HL-60 (cell line): Measurements from ENCODE around the gene COX6A2.

Experiments
- DNase-seq, 2 experiments: peaks; one replicate each; pipeline ENCODE4 v3.0.0-alpha.2; 2010 to 2020; ENCODE audit warnings: low read depth in 1 of 2, low spot score in 1 of 2
- H3K27ac ChIP-seq: fragments of 250-450 bp; sonication (Bioruptor Pico); replicated peaks from 2 replicates; pipeline ENCODE4 v1.5.1; 2020; ENCODE audit warnings: mild to moderate bottlenecking, moderate library complexity
- H3K27me3 ChIP-seq: fragments of 250-450 bp; sonication (Bioruptor Pico); 2 replicates; pipeline ENCODE4 v1.5.1; 2021; ENCODE audit warnings: mild to moderate bottlenecking, moderate library complexity; ENCODE audit not compliant: insufficient read depth, poor library complexity, severe bottlenecking
- H3K4me3 ChIP-seq: replicated peaks from 2 replicates; pipeline ENCODE4 v1.5.1; 2011; ENCODE audit warnings: mild to moderate bottlenecking, control low read depth, low read length; ENCODE audit not compliant: insufficient read depth
- GABPA ChIP-seq: IDR thresholded peaks from 2 replicates; pipeline ENCODE4 v1.6.1; 2012; ENCODE audit warnings: low read depth
- POLR2AphosphoS5 ChIP-seq: IDR thresholded peaks from 2 replicates; pipeline ENCODE4 v1.6.1; 2012; ENCODE audit warnings: low read depth
- SPI1 ChIP-seq: IDR thresholded peaks from 2 replicates; pipeline ENCODE4 v1.6.1; 2012; ENCODE audit warnings: low read depth, mild to moderate bottlenecking, borderline replicate concordance
- TF ChIP-seq, protein P1 (sequence below): IDR thresholded peaks from 2 replicates; pipeline ENCODE4 v1.6.1; 2012; ENCODE audit warnings: low read depth; ENCODE audit not compliant: insufficient replicate concordance
- TF ChIP-seq, protein P2 (sequence below): IDR thresholded peaks from one replicate; pipeline ENCODE4 v1.5.1; 2011; ENCODE audit warnings: low read length, control low read depth, inconsistent platforms; ENCODE audit not compliant: insufficient read depth

The COX6A2 gene

DNA sequence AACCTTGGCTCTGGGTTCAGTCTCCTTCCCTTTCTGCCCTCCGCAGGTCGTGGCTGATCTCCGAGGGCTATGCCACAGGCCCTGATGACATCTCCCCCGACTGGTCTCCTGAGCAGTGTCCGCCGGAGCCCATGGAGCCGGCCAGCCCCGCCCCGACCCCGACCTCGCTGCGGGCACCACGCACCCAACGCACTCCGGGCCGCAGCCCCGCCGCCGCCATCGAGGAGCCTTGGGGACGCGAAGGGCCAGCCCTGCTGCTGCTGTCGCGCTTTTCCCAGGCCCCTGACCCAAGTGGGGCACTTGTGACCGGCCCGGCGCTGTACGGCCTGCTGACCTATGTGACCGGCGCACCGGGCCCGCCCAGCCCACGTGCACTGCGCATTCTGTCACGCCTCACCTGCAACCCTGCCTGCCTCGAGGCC lies 36.2 kb upstream of the COX6A2 start:
- TF ChIP-seq SPI1 (no peak), GABPA (no peak), POLR2AphosphoS5 (no peak)
- TF ChIP-seq, protein P1, sequence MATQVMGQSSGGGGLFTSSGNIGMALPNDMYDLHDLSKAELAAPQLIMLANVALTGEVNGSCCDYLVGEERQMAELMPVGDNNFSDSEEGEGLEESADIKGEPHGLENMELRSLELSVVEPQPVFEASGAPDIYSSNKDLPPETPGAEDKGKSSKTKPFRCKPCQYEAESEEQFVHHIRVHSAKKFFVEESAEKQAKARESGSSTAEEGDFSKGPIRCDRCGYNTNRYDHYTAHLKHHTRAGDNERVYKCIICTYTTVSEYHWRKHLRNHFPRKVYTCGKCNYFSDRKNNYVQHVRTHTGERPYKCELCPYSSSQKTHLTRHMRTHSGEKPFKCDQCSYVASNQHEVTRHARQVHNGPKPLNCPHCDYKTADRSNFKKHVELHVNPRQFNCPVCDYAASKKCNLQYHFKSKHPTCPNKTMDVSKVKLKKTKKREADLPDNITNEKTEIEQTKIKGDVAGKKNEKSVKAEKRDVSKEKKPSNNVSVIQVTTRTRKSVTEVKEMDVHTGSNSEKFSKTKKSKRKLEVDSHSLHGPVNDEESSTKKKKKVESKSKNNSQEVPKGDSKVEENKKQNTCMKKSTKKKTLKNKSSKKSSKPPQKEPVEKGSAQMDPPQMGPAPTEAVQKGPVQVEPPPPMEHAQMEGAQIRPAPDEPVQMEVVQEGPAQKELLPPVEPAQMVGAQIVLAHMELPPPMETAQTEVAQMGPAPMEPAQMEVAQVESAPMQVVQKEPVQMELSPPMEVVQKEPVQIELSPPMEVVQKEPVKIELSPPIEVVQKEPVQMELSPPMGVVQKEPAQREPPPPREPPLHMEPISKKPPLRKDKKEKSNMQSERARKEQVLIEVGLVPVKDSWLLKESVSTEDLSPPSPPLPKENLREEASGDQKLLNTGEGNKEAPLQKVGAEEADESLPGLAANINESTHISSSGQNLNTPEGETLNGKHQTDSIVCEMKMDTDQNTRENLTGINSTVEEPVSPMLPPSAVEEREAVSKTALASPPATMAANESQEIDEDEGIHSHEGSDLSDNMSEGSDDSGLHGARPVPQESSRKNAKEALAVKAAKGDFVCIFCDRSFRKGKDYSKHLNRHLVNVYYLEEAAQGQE, result no peak
- TF ChIP-seq, protein P2, sequence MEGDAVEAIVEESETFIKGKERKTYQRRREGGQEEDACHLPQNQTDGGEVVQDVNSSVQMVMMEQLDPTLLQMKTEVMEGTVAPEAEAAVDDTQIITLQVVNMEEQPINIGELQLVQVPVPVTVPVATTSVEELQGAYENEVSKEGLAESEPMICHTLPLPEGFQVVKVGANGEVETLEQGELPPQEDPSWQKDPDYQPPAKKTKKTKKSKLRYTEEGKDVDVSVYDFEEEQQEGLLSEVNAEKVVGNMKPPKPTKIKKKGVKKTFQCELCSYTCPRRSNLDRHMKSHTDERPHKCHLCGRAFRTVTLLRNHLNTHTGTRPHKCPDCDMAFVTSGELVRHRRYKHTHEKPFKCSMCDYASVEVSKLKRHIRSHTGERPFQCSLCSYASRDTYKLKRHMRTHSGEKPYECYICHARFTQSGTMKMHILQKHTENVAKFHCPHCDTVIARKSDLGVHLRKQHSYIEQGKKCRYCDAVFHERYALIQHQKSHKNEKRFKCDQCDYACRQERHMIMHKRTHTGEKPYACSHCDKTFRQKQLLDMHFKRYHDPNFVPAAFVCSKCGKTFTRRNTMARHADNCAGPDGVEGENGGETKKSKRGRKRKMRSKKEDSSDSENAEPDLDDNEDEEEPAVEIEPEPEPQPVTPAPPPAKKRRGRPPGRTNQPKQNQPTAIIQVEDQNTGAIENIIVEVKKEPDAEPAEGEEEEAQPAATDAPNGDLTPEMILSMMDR, result no peak
- H3K27me3 ChIP-seq, result no peaks in the 10 kb centered on the region
- H3K27ac ChIP-seq, result no peak overlapping the region
- H3K4me3 ChIP-seq, result no peak overlapping the region
- DNase-seq, result no peak

DNA sequence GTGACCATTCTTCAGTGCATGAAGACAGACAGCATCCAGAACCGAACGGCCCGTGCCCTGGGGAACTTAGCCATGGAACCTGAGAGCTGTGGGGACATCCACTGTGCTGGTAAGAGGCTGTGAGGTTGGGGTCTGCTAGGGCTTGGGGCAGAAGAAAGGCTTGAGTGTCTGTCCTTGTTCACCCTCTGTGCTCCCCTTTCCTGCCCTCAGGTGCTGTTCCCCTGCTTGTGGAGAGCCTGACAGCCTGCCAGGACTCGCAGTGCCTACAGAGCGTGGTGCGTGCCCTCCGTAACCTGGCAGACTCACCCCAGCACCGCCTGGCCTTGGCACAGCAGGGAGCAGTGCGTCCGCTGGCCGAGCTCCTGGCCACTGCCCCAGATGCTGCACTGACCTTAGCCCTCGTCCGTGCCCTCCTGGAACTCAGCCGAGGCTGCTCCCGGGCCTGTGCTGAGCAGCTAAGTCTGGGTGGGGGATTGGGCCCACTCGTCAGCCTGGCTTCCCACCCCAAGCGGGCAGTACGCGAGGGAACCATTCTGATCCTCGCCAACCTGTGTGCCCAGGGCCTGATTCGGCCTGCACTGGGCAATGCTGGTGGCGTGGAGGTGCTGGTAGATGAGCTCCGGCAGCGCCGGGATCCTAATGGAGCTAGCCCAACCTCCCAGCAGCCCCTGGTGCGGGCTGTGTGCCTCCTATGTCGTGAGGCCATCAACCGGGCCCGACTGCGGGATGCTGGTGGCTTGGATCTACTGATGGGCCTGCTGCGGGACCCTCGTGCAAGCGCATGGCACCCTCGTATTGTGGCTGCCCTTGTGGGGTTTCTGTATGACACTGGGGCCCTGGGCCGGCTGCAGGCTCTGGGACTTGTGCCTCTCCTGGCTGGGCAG lies 34.0 kb upstream of the COX6A2 start:
- Histone ChIP-seq H3K27ac (no peak overlapping the region), H3K4me3 (no peak overlapping the region), H3K27me3 (no peaks in the 10 kb centered on the region)
- DNase-seq, result no peak
- TF ChIP-seq, protein P1, result no peak
- TF ChIP-seq SPI1 (no peak), GABPA (no peak), POLR2AphosphoS5 (no peak)
- TF ChIP-seq, protein P2, result no peak

DNA sequence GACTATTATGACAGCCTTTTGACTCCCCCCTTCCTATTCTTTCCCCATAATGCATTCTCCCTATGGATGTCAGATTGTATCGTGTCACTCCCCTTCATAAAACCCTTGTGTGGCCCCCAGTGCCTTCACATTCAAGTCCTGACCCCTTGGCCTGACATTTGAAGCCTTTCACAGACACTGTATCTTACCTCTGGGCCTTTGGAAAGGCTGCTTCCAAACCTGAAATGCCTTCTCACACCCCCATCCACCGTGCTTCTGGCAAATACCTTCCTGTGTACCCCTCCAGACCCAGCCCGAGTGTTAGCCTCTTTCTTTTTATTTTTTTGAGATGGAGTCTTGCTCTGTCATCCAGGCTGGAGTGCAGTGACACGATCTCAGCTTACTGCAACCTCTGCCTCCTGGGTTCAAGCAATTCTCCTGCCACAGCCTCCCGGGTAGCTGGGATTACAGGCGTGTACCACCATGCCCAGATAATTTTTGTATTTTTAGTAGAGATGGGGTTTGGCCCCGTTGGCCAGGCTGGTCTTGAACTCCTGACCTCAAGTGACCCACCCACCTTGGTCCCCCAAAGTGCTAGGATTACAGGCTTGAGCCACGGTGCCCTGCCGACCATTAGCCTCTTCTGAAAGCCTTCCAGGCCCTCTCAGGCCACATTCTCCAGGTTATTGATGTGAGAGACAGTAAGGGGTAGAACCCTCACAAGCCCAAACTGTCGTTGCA lies 33.2 kb upstream of the COX6A2 start:
- Histone ChIP-seq H3K27ac (no peak overlapping the region; the same call in 1 of the 2 replicates), H3K27me3 (no peaks in the 10 kb centered on the region), H3K4me3 (no peak overlapping the region)
- TF ChIP-seq GABPA, result no peak
- TF ChIP-seq, protein P2, result no peak
- TF ChIP-seq, protein P1, result no peak
- no peak for TF ChIP-seq SPI1
- no peak for TF ChIP-seq POLR2AphosphoS5
- no peak for DNase-seq
